GM20000 (cell line): Measurements from ENCODE around the gene DNAH10.

ENCODE experiments used
- DNase-seq: peaks from one replicate; pipeline ENCODE4 v3.0.0; 2012; ENCODE audit warnings: low spot score
- CTCF ChIP-seq: IDR thresholded peaks from 2 replicates; pipeline ENCODE4 v1.5.1; 2012; ENCODE audit warnings: mild to moderate bottlenecking, control low read depth; ENCODE audit errors: extremely low read depth, missing control alignments

The DNAH10 gene

GRCh38 chr12:123849517-123849916, 87.4 kb downstream of the DNAH10 start:
- TF ChIP-seq CTCF = no peak
- DNase-seq = no peak

- DNase-seq = no peak
- no peak for TF ChIP-seq CTCF
Measured at GRCh38 chr12:123850246-123851134, 88.4 kb downstream of the DNAH10 start.

GRCh38 chr12:123853396-123854070, 91.4 kb downstream of the DNAH10 start:
- no peak for DNase-seq
- TF ChIP-seq CTCF = no peak

GRCh38 chr12:123854232-123854631, 92.1 kb downstream of the DNAH10 start:
- no peak for DNase-seq
- no peak for TF ChIP-seq CTCF

- no peak for DNase-seq
- no peak for TF ChIP-seq CTCF
Measured at GRCh38 chr12:123854918-123855317, 92.8 kb downstream of the DNAH10 start.

GRCh38 chr12:123856681-123857080, 94.6 kb downstream of the DNAH10 start:
- DNase-seq = no peak
- no peak for TF ChIP-seq CTCF

- no peak for TF ChIP-seq CTCF
- DNase-seq = no peak
Measured at GRCh38 chr12:123858176-123858575, 96.1 kb downstream of the DNAH10 start.
